ENCODE results near the gene DTNB.

The DTNB gene

GRCh38 chr2:25512707-25513106, 160.7 kb downstream of the DTNB start:
- no peaks in the 10 kb centered on the region; the same call in none of the 2 replicates for H3F3A ChIP-seq (ENCODE audit: insufficient read depth)
- no peaks in the 10 kb centered on the region for H3K9me2 ChIP-seq (replicated peaks; ENCODE audit: insufficient read depth, low read length)
- H2AFZ ChIP-seq (ENCODE audit: low read depth, low read length, severe bottlenecking) = no peak overlapping the region
- no peak overlapping the region for H3K27ac ChIP-seq (ENCODE audit: low read depth, low read length)
- H3K4me3 ChIP-seq (ENCODE audit: insufficient read depth, low read length, poor library complexity, severe bottlenecking) = no peak overlapping the region
- no peaks in the 10 kb centered on the region for H3K79me2 ChIP-seq (ENCODE audit: insufficient read depth, low read length)
- H4K20me1 ChIP-seq (ENCODE audit: low read depth, low read length) = no peaks in the 10 kb centered on the region
- no peak for TF ChIP-seq EZH2phosphoT487 (conservative IDR thresholded peaks at IDR 0.05; ENCODE audit: low read length)
- TF ChIP-seq, protein P1, sequence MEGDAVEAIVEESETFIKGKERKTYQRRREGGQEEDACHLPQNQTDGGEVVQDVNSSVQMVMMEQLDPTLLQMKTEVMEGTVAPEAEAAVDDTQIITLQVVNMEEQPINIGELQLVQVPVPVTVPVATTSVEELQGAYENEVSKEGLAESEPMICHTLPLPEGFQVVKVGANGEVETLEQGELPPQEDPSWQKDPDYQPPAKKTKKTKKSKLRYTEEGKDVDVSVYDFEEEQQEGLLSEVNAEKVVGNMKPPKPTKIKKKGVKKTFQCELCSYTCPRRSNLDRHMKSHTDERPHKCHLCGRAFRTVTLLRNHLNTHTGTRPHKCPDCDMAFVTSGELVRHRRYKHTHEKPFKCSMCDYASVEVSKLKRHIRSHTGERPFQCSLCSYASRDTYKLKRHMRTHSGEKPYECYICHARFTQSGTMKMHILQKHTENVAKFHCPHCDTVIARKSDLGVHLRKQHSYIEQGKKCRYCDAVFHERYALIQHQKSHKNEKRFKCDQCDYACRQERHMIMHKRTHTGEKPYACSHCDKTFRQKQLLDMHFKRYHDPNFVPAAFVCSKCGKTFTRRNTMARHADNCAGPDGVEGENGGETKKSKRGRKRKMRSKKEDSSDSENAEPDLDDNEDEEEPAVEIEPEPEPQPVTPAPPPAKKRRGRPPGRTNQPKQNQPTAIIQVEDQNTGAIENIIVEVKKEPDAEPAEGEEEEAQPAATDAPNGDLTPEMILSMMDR (IDR thresholded peaks at IDR 0.05; ENCODE audit: insufficient read depth, low read length, poor library complexity, severe bottlenecking) = no peak
- no peaks in the 10 kb centered on the region for H3K9me3 ChIP-seq (ENCODE audit: insufficient read depth, low read length)
- H3K27me3 ChIP-seq (ENCODE audit: low read length) = no peaks in the 10 kb centered on the region
- H3K36me3 ChIP-seq (ENCODE audit: low read length) = no peaks in the 10 kb centered on the region
- H3K9ac ChIP-seq (ENCODE audit: low read length) = no peak overlapping the region
- no peak overlapping the region for H3K4me2 ChIP-seq (ENCODE audit: low read depth, low read length, poor library complexity, severe bottlenecking)

GRCh38 chr2:25506226-25506625, 167.2 kb downstream of the DTNB start:
- no peaks in the 10 kb centered on the region for H3K27me3 ChIP-seq (ENCODE audit: low read length)
- no peak overlapping the region for H3K27ac ChIP-seq (ENCODE audit: low read depth, low read length)
- no peak overlapping the region for H3K4me3 ChIP-seq (ENCODE audit: insufficient read depth, low read length, poor library complexity, severe bottlenecking)
- no peaks in the 10 kb centered on the region for H3K79me2 ChIP-seq (ENCODE audit: insufficient read depth, low read length)
- TF ChIP-seq EZH2phosphoT487 (conservative IDR thresholded peaks at IDR 0.05; ENCODE audit: low read length) = no peak
- TF ChIP-seq, protein P1 (IDR thresholded peaks at IDR 0.05; ENCODE audit: insufficient read depth, low read length, poor library complexity, severe bottlenecking) = no peak
- no peaks in the 10 kb centered on the region for H3K9me3 ChIP-seq (ENCODE audit: insufficient read depth, low read length)
- no peaks in the 10 kb centered on the region for H3K36me3 ChIP-seq (ENCODE audit: low read length)
- H3F3A ChIP-seq (ENCODE audit: insufficient read depth) = no peaks in the 10 kb centered on the region
- no peak overlapping the region for H2AFZ ChIP-seq (ENCODE audit: low read depth, low read length, severe bottlenecking)
- H3K4me2 ChIP-seq (ENCODE audit: low read depth, low read length, poor library complexity, severe bottlenecking) = no peak overlapping the region
- no peak overlapping the region for H3K9ac ChIP-seq (ENCODE audit: low read length)
- H4K20me1 ChIP-seq (ENCODE audit: low read depth, low read length) = no peaks in the 10 kb centered on the region
- no peaks in the 10 kb centered on the region for H3K9me2 ChIP-seq (replicated peaks; ENCODE audit: insufficient read depth, low read length)

DNA sequence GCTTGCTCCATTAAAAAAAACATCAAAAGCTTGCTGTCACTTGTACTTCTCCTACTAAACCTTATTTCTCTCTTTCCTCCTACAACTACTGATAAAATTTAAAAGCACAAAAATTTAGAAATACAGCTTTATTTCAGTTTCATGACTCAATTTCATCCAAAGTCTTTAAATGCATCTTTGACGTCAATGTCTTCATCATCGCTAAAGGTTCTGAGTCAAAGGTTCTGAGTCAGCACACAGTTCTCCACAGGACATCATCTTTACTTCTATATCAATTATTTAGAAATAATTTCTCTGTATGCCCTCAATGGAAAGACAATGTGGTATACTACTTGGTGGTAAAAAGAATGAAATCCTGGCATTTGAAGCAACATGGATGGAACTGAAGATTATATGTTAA, 167.8 kb downstream of the DTNB start:
- no peak overlapping the region for H3K27ac ChIP-seq (ENCODE audit: low read depth, low read length)
- no peaks in the 10 kb centered on the region for H3K9me2 ChIP-seq (replicated peaks; ENCODE audit: insufficient read depth, low read length)
- no peaks in the 10 kb centered on the region for H3K9me3 ChIP-seq (ENCODE audit: insufficient read depth, low read length)
- no peak overlapping the region for H2AFZ ChIP-seq (ENCODE audit: low read depth, low read length, severe bottlenecking)
- no peak overlapping the region for H3K4me3 ChIP-seq (ENCODE audit: insufficient read depth, low read length, poor library complexity, severe bottlenecking)
- no peaks in the 10 kb centered on the region for H3K36me3 ChIP-seq (ENCODE audit: low read length)
- no peak overlapping the region for H3K4me2 ChIP-seq (ENCODE audit: low read depth, low read length, poor library complexity, severe bottlenecking)
- no peak overlapping the region for H3K9ac ChIP-seq (ENCODE audit: low read length)
- TF ChIP-seq EZH2phosphoT487 (conservative IDR thresholded peaks at IDR 0.05; ENCODE audit: low read length) = no peak
- TF ChIP-seq, protein P1 (IDR thresholded peaks at IDR 0.05; ENCODE audit: insufficient read depth, low read length, poor library complexity, severe bottlenecking) = no peak
- no peaks in the 10 kb centered on the region for H3K79me2 ChIP-seq (ENCODE audit: insufficient read depth, low read length)
- H3K27me3 ChIP-seq (ENCODE audit: low read length) = no peaks in the 10 kb centered on the region
- no peaks in the 10 kb centered on the region for H3F3A ChIP-seq (ENCODE audit: insufficient read depth)
- H4K20me1 ChIP-seq (ENCODE audit: low read depth, low read length) = no peaks in the 10 kb centered on the region
